Measurements from ENCODE around the gene CLEC1B.

The CLEC1B gene

GRCh38 chr12:10015450-10015849 is 16.5 kb upstream of the CLEC1B start:
- ChIA-PET POLR2A (no interaction called here), CTCF (no interaction called here)
- no peak for TF ChIP-seq ELF4 (IDR thresholded peaks at IDR 0.05)
- TF ChIP-seq BHLHE40 (IDR thresholded peaks at IDR 0.05; ENCODE audit: borderline replicate concordance), result no peak
- no peak for TF ChIP-seq FOXK2 (IDR thresholded peaks at IDR 0.05)
- TF ChIP-seq CTBP1 (IDR thresholded peaks at IDR 0.05; ENCODE audit: borderline replicate concordance), result no peak
- TF ChIP-seq SP1 (IDR thresholded peaks at IDR 0.05), result no peak
- TF ChIP-seq ZNF384 (IDR thresholded peaks at IDR 0.05), result no peak
- TF ChIP-seq FOXA1 (IDR thresholded peaks at IDR 0.05), result no peak
- no peak for TF ChIP-seq PKNOX1 (IDR thresholded peaks at IDR 0.05)
- no peak for TF ChIP-seq SUZ12 (IDR thresholded peaks at IDR 0.05)
- no peak for TF ChIP-seq NFRKB (IDR thresholded peaks at IDR 0.05)
- no peak for TF ChIP-seq HDGF (IDR thresholded peaks at IDR 0.05; ENCODE audit: borderline replicate concordance)
- no peak for TF ChIP-seq L3MBTL2 (conservative IDR thresholded peaks at IDR 0.05)
- DNase-seq (ENCODE audit: extremely low spot score), result no peak

GRCh38 chr12:10012630-10013330 is 13.9 kb upstream of the CLEC1B start:
- ChIA-PET CTCF (interaction anchor here (0.5 kb wide), 1 partner anchor 123 kb away, joined by 3 read pairs; no protein-coding TSS in a partner anchor), POLR2A (no interaction called here)
- TF ChIP-seq HDGF (IDR thresholded peaks at IDR 0.05; ENCODE audit: borderline replicate concordance), result no peak
- TF ChIP-seq FOXA1 (IDR thresholded peaks at IDR 0.05), result no peak
- no peak for TF ChIP-seq ZNF384 (IDR thresholded peaks at IDR 0.05)
- no peak for TF ChIP-seq LEF1 (IDR thresholded peaks at IDR 0.05; ENCODE audit: borderline replicate concordance)
- TF ChIP-seq NFRKB (IDR thresholded peaks at IDR 0.05), result no peak
- TF ChIP-seq ELF4 (IDR thresholded peaks at IDR 0.05), result no peak
- TF ChIP-seq L3MBTL2 (conservative IDR thresholded peaks at IDR 0.05), result no peak
- no peak for TF ChIP-seq FOXM1 (IDR thresholded peaks at IDR 0.05; ENCODE audit: borderline replicate concordance)
- TF ChIP-seq TARDBP (IDR thresholded peaks at IDR 0.05), result no peak
- no peak for TF ChIP-seq ARNT (IDR thresholded peaks at IDR 0.05)
- no peak for TF ChIP-seq SP1 (IDR thresholded peaks at IDR 0.05)
- TF ChIP-seq CTBP1 (IDR thresholded peaks at IDR 0.05; ENCODE audit: borderline replicate concordance), result no peak
- TF ChIP-seq SUZ12 (IDR thresholded peaks at IDR 0.05), result no peak
- no peak for DNase-seq (ENCODE audit: extremely low spot score)

- TF ChIP-seq HDGF (IDR thresholded peaks at IDR 0.05; ENCODE audit: borderline replicate concordance), result no peak
- TF ChIP-seq LEF1 (IDR thresholded peaks at IDR 0.05; ENCODE audit: borderline replicate concordance), result no peak
- no peak for TF ChIP-seq L3MBTL2 (conservative IDR thresholded peaks at IDR 0.05)
- TF ChIP-seq SP1 (IDR thresholded peaks at IDR 0.05), result no peak
- TF ChIP-seq FOXK2 (IDR thresholded peaks at IDR 0.05), result no peak
- no peak for TF ChIP-seq ZNF384 (IDR thresholded peaks at IDR 0.05)
- no peak for TF ChIP-seq PKNOX1 (IDR thresholded peaks at IDR 0.05)
- TF ChIP-seq TARDBP (IDR thresholded peaks at IDR 0.05), result no peak
- no peak for TF ChIP-seq FOXM1 (IDR thresholded peaks at IDR 0.05; ENCODE audit: borderline replicate concordance)
- DNase-seq (ENCODE audit: extremely low spot score), result no peak
- POLR2A ChIA-PET, result no interaction called here
- CTCF ChIA-PET, result interaction anchor here (0.6 to 3.8 kb wide), 2 partner anchors 9 to 79 kb away, joined by 5 to 18 read pairs; partner anchors contain the start of gene CLEC12B
Measured at GRCh38 chr12:10001171-10001776, 2.4 kb upstream of the CLEC1B start.

- TF ChIP-seq FOXA1 (IDR thresholded peaks at IDR 0.05), result no peak
- TF ChIP-seq ELF4 (IDR thresholded peaks at IDR 0.05), result no peak
- no peak for TF ChIP-seq ZNF384 (IDR thresholded peaks at IDR 0.05)
- TF ChIP-seq FOXM1 (IDR thresholded peaks at IDR 0.05; ENCODE audit: borderline replicate concordance), result no peak
- TF ChIP-seq L3MBTL2 (conservative IDR thresholded peaks at IDR 0.05), result no peak
- TF ChIP-seq CTBP1 (IDR thresholded peaks at IDR 0.05; ENCODE audit: borderline replicate concordance), result no peak
- no peak for TF ChIP-seq LEF1 (IDR thresholded peaks at IDR 0.05; ENCODE audit: borderline replicate concordance)
- no peak for TF ChIP-seq PKNOX1 (IDR thresholded peaks at IDR 0.05)
- no peak for TF ChIP-seq TARDBP (IDR thresholded peaks at IDR 0.05)
- TF ChIP-seq SP1 (IDR thresholded peaks at IDR 0.05), result no peak
- TF ChIP-seq BHLHE40 (IDR thresholded peaks at IDR 0.05; ENCODE audit: borderline replicate concordance), result no peak
- TF ChIP-seq ARNT (IDR thresholded peaks at IDR 0.05), result no peak
- TF ChIP-seq SUZ12 (IDR thresholded peaks at IDR 0.05), result no peak
- no peak for TF ChIP-seq HDGF (IDR thresholded peaks at IDR 0.05; ENCODE audit: borderline replicate concordance)
- TF ChIP-seq FOXK2 (IDR thresholded peaks at IDR 0.05), result no peak
- TF ChIP-seq NFRKB (IDR thresholded peaks at IDR 0.05), result no peak
- DNase-seq (ENCODE audit: extremely low spot score), result no peak
- CTCF ChIA-PET, result interaction anchor here (1.5 kb wide), 1 partner anchor 160 kb away, joined by 3 read pairs; no protein-coding TSS in a partner anchor
- POLR2A ChIA-PET, result no interaction called here
Measured at GRCh38 chr12:9992296-9992695, 6.6 kb downstream of the CLEC1B start.

- ChIA-PET CTCF (interaction anchor here (0.6 to 1.5 kb wide), 2 partner anchors 51 to 161 kb away, joined by 3 read pairs; no protein-coding TSS in a partner anchor), POLR2A (no interaction called here)
- DNase-seq (ENCODE audit: extremely low spot score), result no peak
- TF ChIP-seq L3MBTL2 (conservative IDR thresholded peaks at IDR 0.05) (no peak), NFRKB (IDR thresholded peaks at IDR 0.05) (no peak), FOXK2 (IDR thresholded peaks at IDR 0.05) (no peak), TARDBP (IDR thresholded peaks at IDR 0.05) (no peak), ARNT (IDR thresholded peaks at IDR 0.05) (no peak), ELF4 (IDR thresholded peaks at IDR 0.05) (no peak), ZNF384 (IDR thresholded peaks at IDR 0.05) (no peak), FOXM1 (IDR thresholded peaks at IDR 0.05; ENCODE audit: borderline replicate concordance) (no peak), SP1 (IDR thresholded peaks at IDR 0.05) (no peak), SUZ12 (IDR thresholded peaks at IDR 0.05) (no peak), LEF1 (IDR thresholded peaks at IDR 0.05; ENCODE audit: borderline replicate concordance) (no peak)
Measured at GRCh38 chr12:9991876-9992275, 7.0 kb downstream of the CLEC1B start.
